Caki2 (cell line): ENCODE data around the gene GGN. TPM values are rescaled to one million over a fixed set of nuclear protein-coding genes. Genes with fewer than 3 reads are reported as not detected.
"Not testable (repeated sequence)": the region's sequence is repeated elsewhere in the genome, so short reads cannot be mapped to it uniquely, and the experiment has no call there.

ENCODE experiments used
- DNase-seq: peaks from one replicate; pipeline ENCODE4 v3.0.0-alpha.2; 2015; ENCODE audit warnings: low read depth
- in situ Hi-C: cut with HindIII; loops from 2 replicates; pipeline ENCODE4 v1.10.0; 2016; ENCODE audit warnings: low sequenced_read_pairs, low pct_unique_long_range_greater_than_20kb, mixed read lengths
- total RNA-seq: library from RNA; depleted of rRNA; stranded (reverse); fragments of >200 nt; shearing (Covaris generic); gene quantifications from 2 replicates; pipeline ENCODE4 v1.2.3, GENCODE V29; 2014; ENCODE audit warnings: low replicate concordance

The GGN gene
- total RNA-seq, 1 experiment from 2014 or later: 2.5 TPM

GRCh38 chr19:38412961-38413360, 25.1 kb upstream of the GGN start:
- DNase-seq: no peak
- in situ Hi-C loops: no loop called here

DNA sequence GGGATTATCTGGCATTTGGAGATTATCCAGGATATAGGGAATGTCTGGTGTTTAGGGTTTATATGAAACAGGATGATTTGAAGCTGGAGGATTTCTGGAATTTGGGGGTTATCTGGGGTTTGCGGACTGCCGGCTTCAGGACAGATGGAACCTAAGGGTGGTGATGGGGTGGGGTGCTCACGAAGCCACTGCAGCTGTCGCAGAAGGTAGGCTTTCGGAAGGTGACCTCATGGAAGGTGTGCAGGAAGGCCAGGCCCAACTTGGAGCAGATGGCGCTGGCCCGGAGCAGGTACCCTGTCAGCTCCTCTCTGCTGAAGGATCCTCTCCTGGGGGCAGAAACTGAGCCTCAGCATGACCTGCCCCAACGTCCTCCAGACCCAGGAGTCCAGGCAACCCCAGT, 24.7 kb upstream of the GGN start:
- in situ Hi-C loops: no loop called here
- DNase-seq: no peak

- in situ Hi-C loops, DNase-seq: not testable (repeated sequence)
Observed at GRCh38 chr19:38411898-38412297, 24.1 kb upstream of the GGN start.

- in situ Hi-C loops: no loop called here
- DNase-seq: no peak
Observed at GRCh38 chr19:38411041-38411712, 23.3 kb upstream of the GGN start.

DNA sequence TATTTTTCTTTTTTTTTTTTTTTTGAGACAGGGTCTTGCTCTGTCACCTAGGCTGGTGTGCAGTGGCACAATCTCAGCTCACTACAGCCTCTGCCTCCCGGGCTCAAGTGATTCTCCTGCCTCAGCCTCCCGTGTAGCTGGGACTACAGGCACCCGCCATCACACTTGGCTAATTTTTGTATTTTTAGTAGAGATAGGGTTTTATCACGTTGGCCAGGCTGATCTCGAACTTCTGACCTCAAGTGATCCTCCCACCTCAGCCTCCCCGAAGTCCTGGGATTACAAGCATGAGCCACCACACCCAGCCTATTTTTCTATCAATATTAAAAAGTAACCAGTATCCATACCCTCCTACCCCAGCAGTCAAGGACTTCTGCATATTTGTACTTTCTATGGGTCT, 22.6 kb upstream of the GGN start:
- DNase-seq, in situ Hi-C loops: not testable (repeated sequence)

- in situ Hi-C loops: no loop called here
- no peak for DNase-seq
Observed at GRCh38 chr19:38409631-38410133, 21.8 kb upstream of the GGN start.

GRCh38 chr19:38405276-38405675, 17.4 kb upstream of the GGN start:
- no peak for DNase-seq
- in situ Hi-C loops: no loop called here

- no peak for DNase-seq
- in situ Hi-C loops: no loop called here
Observed at GRCh38 chr19:38404858-38405257, 17.0 kb upstream of the GGN start.

DNA sequence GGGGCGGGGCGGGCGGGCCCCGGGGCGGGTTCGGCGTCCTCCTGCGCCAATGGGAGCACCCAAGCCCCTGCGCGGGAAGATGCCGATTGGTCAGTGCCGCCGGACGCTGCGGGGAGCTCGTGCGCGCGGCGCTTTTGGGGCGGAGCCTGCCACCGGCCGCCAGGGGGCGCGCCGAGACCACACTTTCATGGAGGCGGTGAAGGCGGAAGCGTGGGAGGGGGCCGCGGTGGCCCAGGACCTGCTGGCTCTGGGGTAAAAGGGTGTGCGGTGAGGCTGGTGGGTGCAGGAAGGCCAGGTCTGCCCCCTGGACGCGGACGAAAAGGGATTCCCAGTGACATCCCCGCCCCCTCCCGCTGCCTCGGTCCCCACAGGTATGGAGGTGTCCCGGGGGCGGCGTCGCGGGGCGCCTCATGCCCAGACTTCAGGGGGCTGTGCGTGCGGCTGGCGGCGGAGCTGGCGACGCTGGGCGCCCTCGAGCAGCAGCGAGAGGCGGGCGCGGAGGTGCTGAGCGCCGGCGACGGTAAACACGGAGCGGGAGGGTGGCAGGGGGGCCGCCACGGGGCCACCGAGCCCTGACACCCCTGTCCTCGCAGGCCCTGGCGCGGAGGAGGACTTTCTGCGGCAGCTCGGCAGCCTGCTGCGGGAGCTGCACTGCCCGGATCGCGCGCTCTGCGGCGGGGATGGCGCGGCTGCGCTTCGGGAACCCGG, 15.3 kb upstream of the GGN start, which contains the start of gene FAM98C:
Gene FAM98C, plus strand, starts transcription at position 127 of the 708 bp plus-strand sequence. Its CDS starts 61 bp downstream, at position 188.
- in situ Hi-C loops: no loop called here

DNA sequence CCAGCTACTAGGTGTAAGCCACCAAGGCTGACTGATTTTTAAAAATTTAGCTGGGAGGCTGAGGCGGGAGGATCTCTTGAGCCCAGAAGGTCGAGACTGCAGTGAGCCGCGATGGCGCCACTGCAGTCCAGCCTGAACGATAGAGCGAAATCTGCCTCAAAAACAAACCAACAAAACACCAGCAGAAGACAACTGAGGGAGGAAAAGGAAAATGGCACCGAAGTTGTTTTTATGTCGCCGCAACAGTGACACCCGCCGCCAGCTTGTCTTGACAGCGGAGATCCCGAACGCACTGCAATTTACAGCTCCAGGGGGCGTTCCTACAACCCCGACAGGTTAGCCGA, 14.8 kb upstream of the GGN start:
- in situ Hi-C loops: no loop called here
- no peak for DNase-seq

More for the DNA sequence above, 15.3 kb upstream of the GGN start, which contains the start of gene FAM98C:
- peak; percentile 98 for DNase-seq

- peak; percentile 26 for DNase-seq
- in situ Hi-C loops: no loop called here
Observed at GRCh38 chr19:38401148-38401547, 13.3 kb upstream of the GGN start.

DNA sequence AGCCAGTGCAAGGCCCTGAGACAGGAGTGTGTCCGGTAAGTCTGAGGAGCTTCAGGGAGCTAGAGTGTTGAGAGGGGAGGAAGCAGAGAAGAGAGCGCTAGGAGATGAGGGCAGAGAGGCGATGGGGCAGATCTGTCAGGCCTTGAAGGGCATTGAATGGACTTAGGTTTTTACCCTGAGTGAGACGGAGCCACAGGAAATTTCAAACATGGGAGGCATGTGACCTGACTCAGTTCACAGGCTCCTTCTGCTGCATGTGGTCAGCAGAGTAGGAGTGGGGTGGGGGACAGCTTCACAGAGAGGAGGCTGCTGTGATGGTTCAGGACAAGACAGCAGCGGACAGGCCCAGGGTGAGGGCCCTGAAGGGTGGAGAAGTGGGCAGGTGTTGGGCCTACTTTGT, 12.5 kb upstream of the GGN start:
- in situ Hi-C loops: no loop called here
- DNase-seq: no peak

DNA sequence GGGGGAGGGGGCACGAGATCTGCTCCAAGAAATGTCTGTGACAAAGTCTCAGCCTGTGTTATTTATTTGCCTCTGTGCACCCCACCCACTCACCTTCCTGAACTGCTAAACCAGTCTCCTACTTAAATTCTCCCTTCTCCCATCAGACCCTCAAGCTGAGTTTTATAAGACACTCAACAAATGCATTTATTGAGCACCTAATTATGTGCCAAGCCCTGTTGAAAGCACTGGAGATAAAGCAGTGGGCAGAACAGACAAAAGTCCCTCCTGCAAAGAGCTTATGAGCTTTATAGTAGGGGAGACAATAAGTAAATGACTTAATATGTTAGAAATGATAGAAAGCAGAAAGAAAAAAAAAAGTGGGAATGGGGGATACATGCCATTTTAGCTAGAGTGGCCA, 11.7 kb upstream of the GGN start:
- in situ Hi-C loops: no loop called here
- DNase-seq: no peak

DNA sequence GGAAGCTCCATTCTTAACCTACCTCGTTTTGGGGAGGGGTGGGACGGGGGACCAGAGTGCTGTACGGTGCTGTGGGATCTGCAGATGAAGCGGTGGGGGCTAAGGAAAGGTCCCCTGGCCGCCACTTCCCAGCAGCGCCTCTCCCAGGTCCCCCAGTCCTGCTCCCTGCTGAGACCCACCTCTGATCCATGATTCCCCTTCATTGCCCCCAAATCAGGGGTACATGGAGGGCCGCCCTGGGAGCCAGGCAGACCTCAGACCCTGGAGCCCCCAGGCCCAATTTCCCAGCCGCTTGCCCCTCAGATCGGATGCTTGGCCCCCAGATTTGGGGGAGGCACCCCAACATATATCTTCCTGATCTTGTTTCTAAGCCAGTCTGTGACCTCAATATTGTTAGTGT, 11.2 kb upstream of the GGN start:
- DNase-seq: no peak
- in situ Hi-C loops: no loop called here

- no peak for DNase-seq
- in situ Hi-C loops: no loop called here
Observed at GRCh38 chr19:38395381-38396114, 7.7 kb upstream of the GGN start.

- in situ Hi-C loops: no loop called here
- no peak for DNase-seq
Observed at GRCh38 chr19:38394488-38394887, 6.7 kb upstream of the GGN start.

DNA sequence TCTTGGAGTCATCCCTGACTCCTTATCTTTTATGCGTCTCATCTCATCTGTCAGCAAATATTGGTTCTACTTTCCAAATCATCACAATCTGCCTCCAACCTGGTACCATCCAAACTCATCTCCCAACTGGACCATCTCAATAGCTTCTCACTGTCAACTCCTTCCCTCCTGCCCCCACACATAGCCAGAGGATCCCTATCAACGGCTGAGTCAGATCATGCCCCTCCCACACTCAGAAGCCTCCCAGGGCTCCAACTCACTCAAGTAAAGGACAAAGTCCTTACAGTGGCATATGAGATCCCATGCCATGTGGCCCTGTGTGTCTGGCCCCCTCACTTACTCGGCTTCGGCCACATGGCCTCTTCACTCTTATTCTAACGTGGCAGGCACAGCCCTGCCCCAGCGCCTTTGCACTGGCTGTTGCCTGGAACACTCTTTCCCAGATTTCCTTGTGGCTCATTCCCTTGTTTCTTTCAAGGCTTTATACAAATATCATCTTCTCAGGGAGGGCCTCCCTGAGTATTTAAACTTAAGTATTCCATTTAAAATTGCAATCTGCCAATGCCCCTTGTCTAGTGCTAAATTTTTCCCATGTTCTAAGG, 5.0 kb upstream of the GGN start:
- in situ Hi-C loops: no loop called here
- peak; percentile 56 for DNase-seq

DNA sequence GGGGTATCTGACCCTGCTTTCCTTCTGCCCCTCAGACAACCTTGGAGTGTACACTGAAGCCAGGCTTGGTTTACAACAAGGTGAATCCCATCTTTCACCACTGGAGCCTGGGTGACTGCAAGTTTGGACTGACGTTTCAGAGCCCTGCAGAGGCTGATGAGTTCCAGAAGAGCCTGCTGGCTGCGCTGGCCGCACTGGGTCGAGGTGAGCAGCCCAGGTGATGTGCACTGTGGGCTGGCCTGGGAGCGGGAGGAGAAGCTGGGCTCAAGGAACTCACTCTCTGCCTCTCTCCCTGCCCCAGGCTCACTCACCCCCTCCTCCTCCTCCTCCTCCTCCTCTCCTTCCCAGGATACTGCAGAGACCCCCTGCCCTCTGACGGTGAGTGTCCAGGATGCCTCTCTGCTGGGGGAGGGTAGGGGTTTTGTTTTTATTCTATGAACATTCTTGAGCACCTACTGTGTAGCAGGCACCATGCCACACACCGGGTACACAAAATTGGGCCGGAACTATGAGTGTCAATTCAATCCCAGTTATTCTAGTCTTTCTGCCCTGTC, 4.2 kb upstream of the GGN start:
- DNase-seq: no peak
- in situ Hi-C loops: no loop called here
